ENCODE measurements around the gene FICD.

Gene FICD

GRCh38 chr12:108542320-108542719, 27.2 kb downstream of the FICD start:
- Histone ChIP-seq H3K9me3 (ENCODE audit: severe bottlenecking) (no peaks in the 10 kb centered on the region), H3K27me3 (ENCODE audit: insufficient read depth, poor library complexity, severe bottlenecking) (no peaks in the 10 kb centered on the region), H3K36me3 (ENCODE audit: low read depth) (peaks cover 86% of the 10 kb centered on the region), H3K4me3 (ENCODE audit: severe bottlenecking) (no peak overlapping the region), H3K27ac (ENCODE audit: poor library complexity, severe bottlenecking) (no peak overlapping the region), H3K4me1 (ENCODE audit: insufficient read depth, poor library complexity, severe bottlenecking) (peaks cover 3% of the 10 kb centered on the region)
- ATAC-seq (ENCODE audit: low read depth) (no peak), DNase-seq (ENCODE audit: low spot score) (no peak)
- TF ChIP-seq, protein P1, sequence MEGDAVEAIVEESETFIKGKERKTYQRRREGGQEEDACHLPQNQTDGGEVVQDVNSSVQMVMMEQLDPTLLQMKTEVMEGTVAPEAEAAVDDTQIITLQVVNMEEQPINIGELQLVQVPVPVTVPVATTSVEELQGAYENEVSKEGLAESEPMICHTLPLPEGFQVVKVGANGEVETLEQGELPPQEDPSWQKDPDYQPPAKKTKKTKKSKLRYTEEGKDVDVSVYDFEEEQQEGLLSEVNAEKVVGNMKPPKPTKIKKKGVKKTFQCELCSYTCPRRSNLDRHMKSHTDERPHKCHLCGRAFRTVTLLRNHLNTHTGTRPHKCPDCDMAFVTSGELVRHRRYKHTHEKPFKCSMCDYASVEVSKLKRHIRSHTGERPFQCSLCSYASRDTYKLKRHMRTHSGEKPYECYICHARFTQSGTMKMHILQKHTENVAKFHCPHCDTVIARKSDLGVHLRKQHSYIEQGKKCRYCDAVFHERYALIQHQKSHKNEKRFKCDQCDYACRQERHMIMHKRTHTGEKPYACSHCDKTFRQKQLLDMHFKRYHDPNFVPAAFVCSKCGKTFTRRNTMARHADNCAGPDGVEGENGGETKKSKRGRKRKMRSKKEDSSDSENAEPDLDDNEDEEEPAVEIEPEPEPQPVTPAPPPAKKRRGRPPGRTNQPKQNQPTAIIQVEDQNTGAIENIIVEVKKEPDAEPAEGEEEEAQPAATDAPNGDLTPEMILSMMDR (IDR thresholded peaks at IDR 0.05; ENCODE audit: poor library complexity, severe bottlenecking): no peak

GRCh38 chr12:108543652-108544051, 28.6 kb downstream of the FICD start:
- Histone ChIP-seq H3K4me3 (ENCODE audit: severe bottlenecking) (no peak overlapping the region), H3K27me3 (ENCODE audit: insufficient read depth, poor library complexity, severe bottlenecking) (no peaks in the 10 kb centered on the region), H3K36me3 (ENCODE audit: low read depth) (peaks cover 86% of the 10 kb centered on the region), H3K4me1 (ENCODE audit: insufficient read depth, poor library complexity, severe bottlenecking) (peaks cover 3% of the 10 kb centered on the region), H3K9me3 (ENCODE audit: severe bottlenecking) (no peaks in the 10 kb centered on the region), H3K27ac (ENCODE audit: poor library complexity, severe bottlenecking) (no peak overlapping the region)
- TF ChIP-seq, protein P1 (IDR thresholded peaks at IDR 0.05; ENCODE audit: poor library complexity, severe bottlenecking): no peak
- DNase-seq (ENCODE audit: low spot score) (no peak), ATAC-seq (ENCODE audit: low read depth) (no peak)

GRCh38 chr12:108547686-108548085, 32.6 kb downstream of the FICD start:
- no peaks in the 10 kb centered on the region for H3K4me1 ChIP-seq (ENCODE audit: insufficient read depth, poor library complexity, severe bottlenecking)
- H3K27ac ChIP-seq (ENCODE audit: poor library complexity, severe bottlenecking): no peak overlapping the region
- H3K9me3 ChIP-seq (ENCODE audit: severe bottlenecking): no peaks in the 10 kb centered on the region
- H3K36me3 ChIP-seq (ENCODE audit: low read depth): peaks cover 87% of the 10 kb centered on the region
- DNase-seq (ENCODE audit: low spot score): no peak
- no peak for ATAC-seq (ENCODE audit: low read depth)
- H3K27me3 ChIP-seq (ENCODE audit: insufficient read depth, poor library complexity, severe bottlenecking): no peaks in the 10 kb centered on the region
- TF ChIP-seq, protein P1 (IDR thresholded peaks at IDR 0.05; ENCODE audit: poor library complexity, severe bottlenecking): no peak
- H3K4me3 ChIP-seq (ENCODE audit: severe bottlenecking): no peak overlapping the region

DNA sequence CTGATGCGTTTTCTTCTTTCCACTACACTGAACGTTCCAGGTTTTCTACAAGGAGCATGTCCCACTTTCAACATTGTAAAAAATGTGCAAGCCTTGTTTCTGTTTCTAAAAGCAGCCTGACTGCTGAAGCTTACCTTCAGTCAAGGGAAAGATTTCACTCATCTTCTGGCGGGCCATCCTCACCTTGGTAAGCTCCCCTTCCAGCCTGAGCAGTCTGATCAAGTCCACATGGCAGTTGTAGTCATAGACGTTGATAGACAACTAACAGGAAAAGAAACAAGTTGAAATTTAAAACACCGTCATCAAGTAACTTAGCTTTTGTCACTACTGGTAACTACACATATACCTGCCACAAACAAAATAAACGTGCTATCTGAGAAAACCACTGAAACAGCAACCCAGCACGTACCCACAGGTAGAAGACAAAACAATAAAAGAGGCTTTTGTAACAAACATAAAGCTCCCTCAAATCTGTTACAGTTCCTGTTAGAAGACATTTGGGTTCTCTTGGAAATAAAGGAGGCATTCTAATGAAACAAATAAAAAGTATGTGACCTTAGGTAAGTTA, 34.0 kb downstream of the FICD start:
- Histone ChIP-seq H3K36me3 (ENCODE audit: low read depth) (peaks cover 76% of the 10 kb centered on the region), H3K9me3 (ENCODE audit: severe bottlenecking) (no peaks in the 10 kb centered on the region), H3K4me1 (ENCODE audit: insufficient read depth, poor library complexity, severe bottlenecking) (no peaks in the 10 kb centered on the region), H3K27me3 (ENCODE audit: insufficient read depth, poor library complexity, severe bottlenecking) (no peaks in the 10 kb centered on the region), H3K27ac (ENCODE audit: poor library complexity, severe bottlenecking) (no peak overlapping the region), H3K4me3 (ENCODE audit: severe bottlenecking) (no peak overlapping the region)
- DNase-seq (ENCODE audit: low spot score) (no peak), ATAC-seq (ENCODE audit: low read depth) (no peak)
- TF ChIP-seq, protein P1 (IDR thresholded peaks at IDR 0.05; ENCODE audit: poor library complexity, severe bottlenecking): no peak

DNA sequence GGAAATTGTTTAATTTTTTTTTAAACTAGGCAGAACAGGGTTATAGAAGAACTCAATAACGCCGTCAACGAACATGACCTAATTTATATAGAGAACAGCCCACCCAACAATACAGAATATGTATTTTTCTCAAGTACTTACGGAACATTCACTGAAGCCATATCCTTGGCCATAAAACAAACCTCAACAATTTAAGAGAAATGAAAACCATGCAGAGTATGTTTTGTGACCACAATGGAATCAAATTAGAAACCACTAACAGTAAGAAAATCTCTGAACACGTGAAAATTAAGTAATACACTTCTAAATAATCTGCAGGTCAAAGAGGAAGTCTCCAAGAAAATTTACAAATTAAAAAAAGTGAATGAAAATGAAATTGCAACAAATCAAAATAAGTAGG, 36.5 kb downstream of the FICD start:
- Histone ChIP-seq H3K9me3 (ENCODE audit: severe bottlenecking) (no peaks in the 10 kb centered on the region), H3K4me1 (ENCODE audit: insufficient read depth, poor library complexity, severe bottlenecking) (no peaks in the 10 kb centered on the region), H3K27ac (ENCODE audit: poor library complexity, severe bottlenecking) (no peak overlapping the region), H3K4me3 (ENCODE audit: severe bottlenecking) (no peak overlapping the region), H3K36me3 (ENCODE audit: low read depth) (peaks cover 72% of the 10 kb centered on the region), H3K27me3 (ENCODE audit: insufficient read depth, poor library complexity, severe bottlenecking) (no peaks in the 10 kb centered on the region)
- no peak for DNase-seq (ENCODE audit: low spot score)
- TF ChIP-seq, protein P1 (IDR thresholded peaks at IDR 0.05; ENCODE audit: poor library complexity, severe bottlenecking): no peak
- ATAC-seq (ENCODE audit: low read depth): no peak

Data from RWPE2 (cell line).